HCT116 (cell line): ENCODE measurements around the gene SH3GL2. TPM values are rescaled to one million over a fixed set of nuclear protein-coding genes. Genes with fewer than 3 reads are reported as not detected.

Source experiments
- ATAC-seq: fragments of 200-7000 bp; cut with Tn5 transposase; 2 replicates; pipeline ENCODE4 v1.9.1; 2020; ENCODE audit warnings: mild to moderate bottlenecking, moderate library complexity
- BruUV-seq: library from RNA; stranded (reverse); fragments of 400-500 nt; replicated peaks from 2 replicates; lab custom pipeline; 2021; lab: Mats Ljungman, UMichigan
- CTCF ChIA-PET: fragments of 300-600 bp; sonication (Branson Sonifier 250); formaldehyde crosslinking; loops from one replicate; lab custom pipeline; 2021; ENCODE audit warnings: antibody characterized with exemption; lab: Charles Lee
- POLR2A ChIA-PET: fragments of 300-600, 350-600 bp; sonication (Branson Sonifier 250); formaldehyde crosslinking; loops from one replicate; lab custom pipeline; 2021; ENCODE audit warnings: antibody characterized with exemption; lab: Charles Lee
- RAD21 ChIA-PET, 2 experiments: fragments of 300-600 bp; sonication (Branson Sonifier 250); formaldehyde crosslinking; loops; one replicate each; lab custom pipeline; 2023; ENCODE audit warnings: low total read pairs in 2 of 2; ENCODE audit not compliant: uncharacterized antibody in 2 of 2, unreplicated experiment in 2 of 2, low non-redundant PET in 1 of 2; lab: Charles Lee
- DNase-seq: peaks from one replicate; pipeline ENCODE4 v3.0.0-alpha.2; 2010; ENCODE audit warnings: low read depth, low spot score
- H2AFZ ChIP-seq: fragments of 200-600 bp; shearing (Covaris generic), sonication (generic); 2 replicates; pipeline ENCODE4 v1.6.1; 2017; ENCODE audit warnings: low read depth, mixed run types, mixed read lengths, antibody characterized with exemption, low read length; ENCODE audit not compliant: poor library complexity, severe bottlenecking
- H3K27ac ChIP-seq: 2 replicates; pipeline ENCODE4 v1.5.1; 2012; ENCODE audit warnings: low read depth, low read length
- H3K27me3 ChIP-seq: fragments of 200-600 bp; sonication (generic); 2 replicates; pipeline ENCODE4 v1.6.1; 2016; ENCODE audit warnings: mixed run types, low read length, mixed read lengths; ENCODE audit not compliant: insufficient read depth
- H3K36me3 ChIP-seq, 2 experiments: fragments of 200-500 bp in 1 of 2; fragments of 200-600 bp in 1 of 2; sonication (Bioruptor generic) in 1 of 2; sonication (generic) in 1 of 2; 2 replicates each; pipeline versions ENCODE4 v1.5.1 to v1.6.1; 2014 to 2016; ENCODE audit warnings: low read length in 2 of 2, inconsistent platforms in 1 of 2, mixed read lengths in 1 of 2, mixed run types in 1 of 2; ENCODE audit not compliant: insufficient read depth in 2 of 2, control insufficient read depth in 1 of 2
- H3K4me1 ChIP-seq, 2 experiments: fragments of 200-600 bp in 1 of 2; sonication (generic) in 1 of 2; 2 replicates each; pipeline versions ENCODE4 v1.5.1 to v1.6.1; 2012 to 2017; ENCODE audit warnings: low read length in 2 of 2, inconsistent platforms in 1 of 2, mild to moderate bottlenecking in 1 of 2, mixed read lengths in 1 of 2, mixed run types in 1 of 2, moderate library complexity in 1 of 2; ENCODE audit not compliant: insufficient read depth in 2 of 2, control insufficient read depth in 1 of 2
- H3K4me2 ChIP-seq: fragments of 200-600 bp; sonication (generic); 2 replicates; pipeline ENCODE4 v1.6.1; 2017; ENCODE audit warnings: mixed run types, low read length, mixed read lengths
- H3K4me3 ChIP-seq, 2 experiments: fragments of 200-600 bp in 1 of 2; sonication (generic) in 1 of 2; replicated peaks in 1 of 2; 2 replicates each; pipeline ENCODE4 v1.5.1; 2011 to 2016; ENCODE audit warnings: low read length in 2 of 2, control low read depth in 1 of 2, low read depth in 1 of 2, mild to moderate bottlenecking in 1 of 2, mixed read lengths in 1 of 2, mixed run types in 1 of 2
- H3K79me2 ChIP-seq: fragments of 200-600 bp; sonication (generic); 2 replicates; pipeline ENCODE4 v1.6.1; 2017; ENCODE audit warnings: mild to moderate bottlenecking, mixed run types, low read length, moderate library complexity, mixed read lengths; ENCODE audit not compliant: insufficient read depth
- H3K9ac ChIP-seq: fragments of 200-600 bp; sonication (generic); 2 replicates; pipeline ENCODE4 v1.6.1; 2016; ENCODE audit warnings: low read length, mixed read lengths
- H3K9me2 ChIP-seq: fragments of 200-600 bp; sonication (generic), shearing (Covaris generic); 2 replicates; pipeline ENCODE4 v1.6.1; 2017; ENCODE audit warnings: mixed run types, mild to moderate bottlenecking, moderate library complexity; ENCODE audit not compliant: insufficient read depth
- H3K9me3 ChIP-seq, 2 experiments: fragments of 200-500 bp in 1 of 2; fragments of 200-600 bp in 1 of 2; sonication (Bioruptor generic) in 1 of 2; sonication (generic) in 1 of 2; 2 replicates each; pipeline ENCODE4 v1.6.1; 2014 to 2017; ENCODE audit warnings: low read length in 2 of 2, mixed read lengths in 2 of 2, inconsistent platforms in 1 of 2, low read depth in 1 of 2, mild to moderate bottlenecking in 1 of 2, mixed run types in 1 of 2, moderate library complexity in 1 of 2; ENCODE audit not compliant: control insufficient read depth in 1 of 2, insufficient read depth in 1 of 2
- H4K20me1 ChIP-seq: fragments of 200-600 bp; sonication (generic), shearing (Covaris generic); 2 replicates; pipeline ENCODE4 v1.6.1; 2017; ENCODE audit warnings: mixed run types, mild to moderate bottlenecking, moderate library complexity; ENCODE audit not compliant: insufficient read depth
- CBX3 ChIP-seq: IDR thresholded peaks from 2 replicates; pipeline ENCODE4 v1.6.1; 2012; ENCODE audit warnings: low read depth
- CEBPB ChIP-seq: IDR thresholded peaks from 2 replicates; pipeline ENCODE4 v1.6.1; 2012; ENCODE audit warnings: low read depth
- CTCF ChIP-seq, 3 experiments: fragments of 200-600 bp in 1 of 3; sonication (generic) in 1 of 3; IDR thresholded peaks in 2 of 3; conservative IDR thresholded peaks in 1 of 3; 2 replicates each; pipeline ENCODE4 v1.5.1; 2012 to 2017; ENCODE audit warnings: low read depth in 2 of 3, low read length in 2 of 3, antibody characterized with exemption in 1 of 3, borderline replicate concordance in 1 of 3, control low read depth in 1 of 3, mild to moderate bottlenecking in 1 of 3, mixed read lengths in 1 of 3, mixed run types in 1 of 3, moderate library complexity in 1 of 3; ENCODE audit not compliant: insufficient read depth in 1 of 3
- ELF1 ChIP-seq: IDR thresholded peaks from 2 replicates; pipeline ENCODE4 v1.6.1; 2012; ENCODE audit warnings: low read depth, borderline replicate concordance
- EZH2 ChIP-seq: fragments of 200-600 bp; sonication (generic); IDR thresholded peaks from 2 replicates; pipeline ENCODE4 v1.6.1; 2017; ENCODE audit warnings: antibody characterized with exemption, mixed run types
- EZH2phosphoT487 ChIP-seq: fragments of 200-600 bp; IDR thresholded peaks from 2 replicates; pipeline ENCODE4 v1.6.1; 2018; ENCODE audit warnings: antibody characterized with exemption, borderline replicate concordance
- FOSL1 ChIP-seq: IDR thresholded peaks from 2 replicates; pipeline ENCODE4 v1.6.1; 2012; ENCODE audit warnings: low read depth
- JUND ChIP-seq: IDR thresholded peaks from 2 replicates; pipeline ENCODE4 v1.6.1; 2012
- MAX ChIP-seq: IDR thresholded peaks from 2 replicates; pipeline ENCODE4 v1.6.1; 2012
- POLR2AphosphoS5 ChIP-seq: IDR thresholded peaks from 2 replicates; pipeline ENCODE4 v1.6.1; 2011; ENCODE audit warnings: mild to moderate bottlenecking, low read depth, low read length, moderate library complexity
- REST ChIP-seq: IDR thresholded peaks from 2 replicates; pipeline ENCODE4 v1.6.1; 2012; ENCODE audit warnings: low read depth
- SP1 ChIP-seq: IDR thresholded peaks from 2 replicates; pipeline ENCODE4 v1.6.1; 2012; ENCODE audit warnings: low read depth
- TCF7L2 ChIP-seq: IDR thresholded peaks from 2 replicates; pipeline ENCODE4 v1.7.0; 2011; ENCODE audit warnings: borderline replicate concordance, inconsistent platforms; ENCODE audit not compliant: insufficient read depth, insufficient read length; ENCODE audit errors: extremely low read depth
- YY1 ChIP-seq: IDR thresholded peaks from 2 replicates; pipeline ENCODE4 v1.6.1; 2011; ENCODE audit warnings: low read length, low read depth, moderate library complexity, mild to moderate bottlenecking; ENCODE audit not compliant: insufficient replicate concordance; ENCODE audit errors: extremely low read depth
- ZBTB33 ChIP-seq: IDR thresholded peaks from 2 replicates; pipeline ENCODE4 v1.6.1; 2011; ENCODE audit warnings: mild to moderate bottlenecking, low read length, moderate library complexity; ENCODE audit not compliant: insufficient replicate concordance; ENCODE audit errors: extremely low read depth
- ZNF274 ChIP-seq: fragments of 200-500 bp; sonication (Bioruptor generic); IDR thresholded peaks from 2 replicates; pipeline ENCODE4 v1.6.1; 2014; ENCODE audit warnings: mild to moderate bottlenecking, low read depth, low read length, inconsistent platforms
- intact Hi-C: fragments of 100-400 bp; cut with micrococcal nuclease; formaldehyde crosslinking; loops from 2 replicates; pipeline ENCODE4 v1.10.0; 2022
- total RNA-seq: library from RNA; stranded (reverse); gene quantifications from one replicate; pipeline ENCODE4 v1.2.1, GENCODE V29; 2021; ENCODE audit not compliant: unreplicated experiment

Gene SH3GL2
- total RNA-seq, 1 experiment from 2014 or later: not detected

GRCh38 chr9:17637229-17637628 is 58.4 kb downstream of the SH3GL2 start:
- no peak for TF ChIP-seq JUND
- no peak for TF ChIP-seq EZH2phosphoT487
- no peak for TF ChIP-seq MAX
- TF ChIP-seq CEBPB: no peak
- TF ChIP-seq ELF1: no peak
- no peak for TF ChIP-seq SP1
- no peak for TF ChIP-seq YY1
- no peak for TF ChIP-seq CBX3
- TF ChIP-seq POLR2AphosphoS5: no peak
- TF ChIP-seq EZH2: no peak
- no peak for TF ChIP-seq TCF7L2
- TF ChIP-seq FOSL1: no peak
- TF ChIP-seq ZBTB33: no peak
- TF ChIP-seq CTCF (IDR thresholded peaks at IDR 0.05 in 2 of 3, conservative IDR thresholded peaks at IDR 0.05 in 1 of 3; ENCODE audit: borderline replicate concordance in 1 of 3, insufficient read depth in 1 of 3, low read depth in 2 of 3, low read length in 2 of 3): no peak
- TF ChIP-seq ZNF274: no peak
- no peak for TF ChIP-seq REST
- H3K9me3 ChIP-seq: no peaks in the 10 kb centered on the region
- H2AFZ ChIP-seq: no peak overlapping the region
- ATAC-seq (no peak), DNase-seq (no peak)
- CTCF ChIA-PET: no interaction called here
- no TSS peak for BruUV-seq
- no peak overlapping the region for H3K4me2 ChIP-seq
- H3K4me1 ChIP-seq: no peaks in the 10 kb centered on the region
- no peaks in the 10 kb centered on the region for H3K79me2 ChIP-seq
- H3K4me3 ChIP-seq: no peak overlapping the region
- H3K36me3 ChIP-seq: no peaks in the 10 kb centered on the region
- POLR2A ChIA-PET: no interaction called here
- H3K9ac ChIP-seq: no peak overlapping the region
- H4K20me1 ChIP-seq: no peaks in the 10 kb centered on the region
- RAD21 ChIA-PET: no interaction called here
- intact Hi-C loops: no loop called here
- H3K27me3 ChIP-seq: no peaks in the 10 kb centered on the region
- no peak overlapping the region for H3K27ac ChIP-seq
- no peaks in the 10 kb centered on the region for H3K9me2 ChIP-seq
